Measurements from ENCODE around the gene PLEKHA3.

DNA sequence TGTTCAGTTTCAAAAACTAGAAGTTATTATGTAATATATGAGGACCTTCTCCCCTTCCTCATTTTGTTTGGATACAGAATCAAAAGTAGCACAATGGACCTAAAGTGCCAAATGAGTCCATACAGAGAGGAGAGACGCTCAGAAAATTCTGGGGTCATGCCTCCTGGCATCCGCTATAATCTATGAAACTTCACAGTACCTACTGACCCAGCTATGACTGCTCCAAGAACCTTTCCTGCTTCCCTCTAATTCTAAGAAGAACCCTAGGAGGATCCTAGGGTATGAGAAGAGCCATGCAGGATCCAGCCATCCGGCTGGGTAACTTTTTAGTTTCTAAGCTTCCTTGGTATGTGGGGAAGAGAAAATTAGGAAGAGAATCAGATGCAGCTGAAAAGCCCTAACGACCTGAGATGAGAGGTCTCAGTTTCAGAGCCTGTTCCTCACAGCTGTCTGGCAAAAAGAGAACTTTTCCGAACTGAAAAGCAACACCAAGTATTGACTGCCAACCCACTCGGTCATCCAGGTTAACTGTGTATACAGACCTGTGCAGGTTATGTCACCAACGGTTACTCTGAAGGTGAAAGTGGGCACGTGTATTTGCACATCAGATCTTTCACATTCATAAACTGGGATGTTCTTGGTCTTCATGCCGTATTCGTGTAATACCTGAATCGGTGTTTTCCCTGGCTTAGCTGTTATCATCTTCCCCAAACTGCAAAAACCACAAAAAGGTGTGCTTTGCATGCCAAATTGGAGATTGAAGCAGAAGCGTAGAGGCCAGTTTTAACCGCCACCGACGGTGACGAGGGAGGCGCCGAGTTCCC, 30.3 kb upstream of the PLEKHA3 start:
- TF ChIP-seq, protein P1, sequence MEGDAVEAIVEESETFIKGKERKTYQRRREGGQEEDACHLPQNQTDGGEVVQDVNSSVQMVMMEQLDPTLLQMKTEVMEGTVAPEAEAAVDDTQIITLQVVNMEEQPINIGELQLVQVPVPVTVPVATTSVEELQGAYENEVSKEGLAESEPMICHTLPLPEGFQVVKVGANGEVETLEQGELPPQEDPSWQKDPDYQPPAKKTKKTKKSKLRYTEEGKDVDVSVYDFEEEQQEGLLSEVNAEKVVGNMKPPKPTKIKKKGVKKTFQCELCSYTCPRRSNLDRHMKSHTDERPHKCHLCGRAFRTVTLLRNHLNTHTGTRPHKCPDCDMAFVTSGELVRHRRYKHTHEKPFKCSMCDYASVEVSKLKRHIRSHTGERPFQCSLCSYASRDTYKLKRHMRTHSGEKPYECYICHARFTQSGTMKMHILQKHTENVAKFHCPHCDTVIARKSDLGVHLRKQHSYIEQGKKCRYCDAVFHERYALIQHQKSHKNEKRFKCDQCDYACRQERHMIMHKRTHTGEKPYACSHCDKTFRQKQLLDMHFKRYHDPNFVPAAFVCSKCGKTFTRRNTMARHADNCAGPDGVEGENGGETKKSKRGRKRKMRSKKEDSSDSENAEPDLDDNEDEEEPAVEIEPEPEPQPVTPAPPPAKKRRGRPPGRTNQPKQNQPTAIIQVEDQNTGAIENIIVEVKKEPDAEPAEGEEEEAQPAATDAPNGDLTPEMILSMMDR (IDR thresholded peaks at IDR 0.05), result no peak
- TF ChIP-seq EZH2phosphoT487 (IDR thresholded peaks at IDR 0.05) (no peak), EZH2 (IDR thresholded peaks at IDR 0.05) (no peak)

All from neural progenitor cell (in vitro differentiated cells).